GM19240 (cell line): ENCODE results near the gene TMPRSS4.

ENCODE experiments used
- DNase-seq: peaks from one replicate; pipeline ENCODE4 v3.0.0; 2011; ENCODE audit warnings: low spot score; ENCODE audit not compliant: insufficient read length

Gene TMPRSS4

GRCh38 chr11:118153516-118153915 is 76.6 kb downstream of the TMPRSS4 start:
- no peak for DNase-seq

GRCh38 chr11:118153976-118154375 is 77.1 kb downstream of the TMPRSS4 start:
- DNase-seq, result no peak

GRCh38 chr11:118154641-118155040 is 77.8 kb downstream of the TMPRSS4 start:
- no peak for DNase-seq

GRCh38 chr11:118155776-118156530 is 79.1 kb downstream of the TMPRSS4 start:
- no peak for DNase-seq

GRCh38 chr11:118156531-118157185 is 79.8 kb downstream of the TMPRSS4 start:
- DNase-seq, result no peak

GRCh38 chr11:118157186-118157895 is 80.5 kb downstream of the TMPRSS4 start:
- DNase-seq, result no peak

GRCh38 chr11:118161786-118162185 is 84.9 kb downstream of the TMPRSS4 start:
- no peak for DNase-seq

- DNase-seq, result no peak
Measured at GRCh38 chr11:118162846-118163245, 86.0 kb downstream of the TMPRSS4 start.

GRCh38 chr11:118163494-118163893 is 86.6 kb downstream of the TMPRSS4 start:
- no peak for DNase-seq

GRCh38 chr11:118164885-118165284 is 88.0 kb downstream of the TMPRSS4 start:
- no peak for DNase-seq

GRCh38 chr11:118166641-118167040 is 89.8 kb downstream of the TMPRSS4 start:
- DNase-seq, result no peak

- DNase-seq, result no peak
Measured at GRCh38 chr11:118167253-118167652, 90.4 kb downstream of the TMPRSS4 start.

- no peak for DNase-seq
Measured at GRCh38 chr11:118167906-118168305, 91.0 kb downstream of the TMPRSS4 start.

GRCh38 chr11:118168316-118168715 is 91.4 kb downstream of the TMPRSS4 start:
- DNase-seq, result no peak

- no peak for DNase-seq
Measured at GRCh38 chr11:118168751-118169150, 91.9 kb downstream of the TMPRSS4 start.

- DNase-seq, result no peak
Measured at GRCh38 chr11:118169300-118170140, 92.6 kb downstream of the TMPRSS4 start.

GRCh38 chr11:118170231-118170630 is 93.4 kb downstream of the TMPRSS4 start:
- DNase-seq, result no peak

GRCh38 chr11:118170882-118171268 is 94.0 kb downstream of the TMPRSS4 start:
- DNase-seq, result no peak
